Stromal cell of bone marrow (primary cell): ENCODE results near the gene CEP95.
"Not testable (repeated sequence)": the region's sequence is repeated elsewhere in the genome, so short reads cannot be mapped to it uniquely, and the experiment has no call there.

ENCODE experiments used
- DNase-seq: peaks from one replicate; pipeline ENCODE4 v3.0.0-alpha.2; 2012; ENCODE audit warnings: low read depth

CEP95 gene

GRCh38 chr17:64495300-64495699, 11.5 kb upstream of the CEP95 start:
- not testable (repeated sequence) for DNase-seq

DNA sequence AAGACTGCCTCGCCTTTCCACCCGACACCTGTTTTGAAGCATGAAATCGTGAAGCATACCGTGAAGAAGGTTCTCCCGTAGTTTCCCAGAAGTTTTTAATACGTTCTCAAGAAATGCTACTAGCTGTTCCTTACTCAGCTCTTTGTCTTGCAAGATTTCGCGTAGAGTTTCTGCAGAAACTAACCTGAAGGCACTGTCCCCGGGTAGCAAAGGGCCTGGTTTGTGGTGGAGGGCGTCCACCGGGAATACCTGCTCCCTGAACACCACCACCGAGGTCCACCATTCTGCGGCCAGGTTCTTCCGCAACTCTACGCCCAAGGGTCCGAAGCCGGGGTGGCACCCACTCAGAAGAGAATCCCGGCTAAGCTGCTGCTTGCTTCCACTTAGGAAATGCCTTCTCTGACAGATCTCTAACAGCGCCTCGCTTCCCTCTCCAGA, 10.4 kb upstream of the CEP95 start:
- no peak for DNase-seq

DNA sequence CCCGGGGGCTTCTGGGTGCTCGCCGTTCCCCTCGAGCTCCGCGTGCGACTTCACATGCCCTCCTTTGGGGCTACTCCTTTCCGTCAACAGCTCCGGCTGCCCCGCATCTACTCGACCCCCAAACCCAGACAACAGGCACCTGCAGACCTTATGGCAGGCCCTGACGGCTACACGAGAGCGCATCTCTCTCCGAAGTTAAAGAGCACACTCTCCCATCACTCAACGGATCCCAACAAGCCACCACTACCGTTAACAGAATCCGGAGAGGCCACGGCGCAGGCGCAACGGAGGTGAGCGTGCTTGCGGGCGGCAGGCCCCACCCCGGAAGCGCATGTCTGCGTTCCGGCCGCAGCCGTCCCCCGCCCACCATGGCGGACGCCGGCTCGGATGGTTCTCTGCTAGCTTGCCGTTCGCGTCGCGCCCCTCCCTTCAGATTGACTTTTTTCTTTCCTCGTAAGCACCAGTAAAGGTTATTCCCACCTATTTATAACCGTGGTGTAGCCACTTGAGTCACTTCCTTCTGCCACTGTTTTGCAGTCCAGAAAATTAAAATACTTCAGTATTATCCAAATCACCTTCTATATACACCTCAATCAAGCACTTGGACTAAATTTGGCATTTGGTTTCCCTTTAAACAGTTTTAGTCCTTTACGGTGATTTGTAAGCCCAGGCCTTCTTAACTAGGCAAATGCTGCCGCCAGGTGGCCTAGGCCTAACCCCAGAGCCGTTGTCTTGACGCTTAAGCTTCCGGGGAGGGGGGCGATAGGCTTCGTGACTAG, 9.8 kb upstream of the CEP95 start, which contains the start of gene POLG2:
Gene POLG2 (minus strand): TSS at position 269 of the 779 bp plus-strand sequence. CDS start 86 bp downstream, at position 183.
- peak; percentile 82 for DNase-seq

- no peak for DNase-seq
Measured at GRCh38 chr17:64497565-64498035, 9.2 kb upstream of the CEP95 start.

- DNase-seq: no peak
Measured at GRCh38 chr17:64498308-64499203, 8.2 kb upstream of the CEP95 start.

DNA sequence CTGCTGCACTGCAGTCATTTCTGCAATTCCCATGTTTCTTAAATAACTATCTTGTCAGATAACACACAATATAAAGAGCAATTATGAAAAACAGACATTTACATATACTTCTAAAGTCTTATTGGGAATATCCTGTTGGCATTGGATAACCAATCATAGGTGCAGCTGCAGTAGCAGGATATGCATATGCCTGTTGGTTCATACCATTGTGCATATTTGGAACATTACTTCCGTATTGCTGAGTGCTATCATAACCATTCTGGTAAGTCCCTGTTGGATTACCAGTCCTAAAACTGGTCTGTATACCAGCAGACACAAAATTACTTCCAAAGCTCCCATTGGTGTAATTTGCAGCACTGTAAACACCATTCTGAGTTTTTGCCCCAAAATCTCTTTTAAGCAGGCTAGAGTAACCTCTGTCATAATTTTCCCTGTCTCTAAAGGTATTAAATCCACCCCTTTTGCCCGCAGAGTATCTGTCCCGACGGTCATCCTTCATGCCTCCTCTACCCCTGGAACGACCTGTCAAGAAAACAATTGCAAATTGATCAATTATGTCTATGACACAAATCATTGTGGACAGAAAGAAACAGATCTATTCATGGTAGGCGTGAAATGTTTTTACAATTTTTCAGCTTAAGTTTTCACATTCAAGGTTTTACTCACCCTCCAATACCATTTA, 6.8 kb upstream of the CEP95 start:
- DNase-seq: no peak

GRCh38 chr17:64500487-64500859, 6.3 kb upstream of the CEP95 start:
- DNase-seq: no peak

DNA sequence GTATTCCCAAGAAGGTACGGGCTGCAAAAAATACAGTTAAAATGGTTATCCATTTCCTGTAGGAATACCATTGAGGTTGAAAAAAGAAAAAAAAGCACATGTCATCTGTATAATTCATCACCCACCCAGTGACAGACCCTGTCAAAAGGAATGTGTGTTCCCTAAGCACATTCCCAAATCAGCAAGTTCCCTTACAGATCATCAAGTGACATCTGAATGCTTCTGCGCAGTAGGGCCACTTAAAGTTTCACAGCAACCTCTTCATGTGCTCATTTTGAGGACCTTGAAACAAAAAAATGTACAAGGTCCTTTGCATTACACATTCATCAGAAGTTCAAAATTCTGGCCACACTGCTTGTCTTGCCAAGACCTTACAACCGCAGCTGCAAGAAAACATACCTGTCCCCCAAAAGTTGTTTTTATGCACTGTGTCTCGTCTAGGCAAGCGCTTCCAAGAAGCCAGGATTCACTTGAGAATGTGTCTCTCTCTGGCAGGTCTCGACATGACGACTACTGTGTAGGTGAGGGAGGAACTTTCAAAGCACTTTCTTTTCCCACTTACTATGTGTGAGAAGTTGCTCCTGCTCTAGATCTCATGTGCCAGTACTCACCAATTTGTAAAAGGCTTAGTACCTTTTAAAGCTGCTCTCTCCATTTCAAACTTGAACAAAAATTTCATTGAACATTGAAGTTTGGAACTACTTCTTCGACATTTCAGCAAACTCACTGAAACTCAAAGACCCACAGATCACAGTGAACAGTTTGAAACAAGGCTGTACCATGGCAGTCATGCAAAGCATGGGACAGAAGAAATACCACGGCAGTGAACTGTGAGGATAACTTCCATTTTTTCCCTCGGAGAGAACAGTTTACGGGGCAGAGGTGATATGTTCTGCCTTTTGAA, 5.7 kb upstream of the CEP95 start:
- no peak for DNase-seq

GRCh38 chr17:64502021-64502420, 4.8 kb upstream of the CEP95 start:
- DNase-seq: no peak

- no peak for DNase-seq
Measured at GRCh38 chr17:64502809-64503208, 4.0 kb upstream of the CEP95 start.

DNA sequence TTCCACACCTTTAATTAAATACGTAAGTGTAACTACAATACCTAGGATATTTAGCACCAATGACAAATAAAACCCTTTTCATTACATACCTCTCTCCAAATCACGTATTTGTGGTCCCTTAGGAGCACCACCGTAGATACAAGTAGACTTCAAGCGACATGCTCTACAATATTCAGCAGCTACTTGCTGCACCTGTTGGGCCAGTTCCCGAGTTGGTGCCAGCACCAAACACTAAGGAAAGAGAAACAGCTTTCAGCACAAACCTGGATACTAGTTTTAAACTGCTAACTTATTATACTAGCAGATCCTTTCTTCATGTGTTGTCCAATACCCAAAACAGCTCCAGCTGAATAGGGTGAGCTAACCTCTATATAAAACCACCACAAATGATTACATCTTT, 3.4 kb upstream of the CEP95 start:
- DNase-seq: no peak

DNA sequence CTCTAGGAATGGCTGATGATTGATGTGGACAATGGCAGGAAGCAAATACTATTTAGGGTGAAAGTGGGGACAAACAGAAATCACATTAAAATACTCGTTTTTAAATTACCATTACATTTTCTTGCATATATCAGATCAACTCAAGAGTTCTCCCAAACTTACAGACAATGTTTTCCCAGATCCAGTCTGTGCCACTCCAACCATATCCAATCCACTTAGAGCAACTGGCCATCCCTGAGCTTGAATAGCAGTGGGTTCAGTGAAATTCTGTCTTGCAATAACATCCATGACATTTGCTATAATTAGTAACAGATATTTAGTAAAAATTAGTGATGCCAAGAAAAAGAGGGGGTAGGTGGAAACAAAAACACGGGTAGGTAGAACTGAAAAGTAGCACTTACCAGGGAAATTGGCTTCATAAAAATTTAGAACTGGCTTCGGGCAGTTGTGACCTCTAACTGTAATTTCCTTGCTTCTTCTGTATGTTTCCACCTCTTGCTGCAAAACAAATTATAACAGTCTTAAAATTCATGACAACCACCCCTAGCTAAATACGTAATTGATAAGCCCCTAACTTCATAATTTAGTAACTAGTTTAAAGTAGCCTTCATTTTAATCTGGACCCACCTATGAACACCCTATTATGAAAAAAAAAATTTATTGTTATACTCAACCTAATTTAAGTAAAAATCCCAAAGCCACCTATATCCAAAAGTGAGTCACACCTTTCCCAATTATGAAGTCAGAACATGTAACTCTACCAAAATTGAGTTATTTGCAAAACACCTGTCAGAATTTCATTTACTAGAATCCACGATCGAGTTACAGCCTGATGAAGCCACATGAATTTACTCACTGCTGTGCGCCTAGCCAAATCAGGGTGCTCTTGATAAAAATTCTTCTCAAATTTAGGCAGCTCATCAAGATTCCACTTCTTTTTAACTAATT, 2.7 kb upstream of the CEP95 start:
- DNase-seq: no peak

- DNase-seq: peak; percentile 25
Measured at GRCh38 chr17:64504769-64505339, 1.9 kb upstream of the CEP95 start.

DNA sequence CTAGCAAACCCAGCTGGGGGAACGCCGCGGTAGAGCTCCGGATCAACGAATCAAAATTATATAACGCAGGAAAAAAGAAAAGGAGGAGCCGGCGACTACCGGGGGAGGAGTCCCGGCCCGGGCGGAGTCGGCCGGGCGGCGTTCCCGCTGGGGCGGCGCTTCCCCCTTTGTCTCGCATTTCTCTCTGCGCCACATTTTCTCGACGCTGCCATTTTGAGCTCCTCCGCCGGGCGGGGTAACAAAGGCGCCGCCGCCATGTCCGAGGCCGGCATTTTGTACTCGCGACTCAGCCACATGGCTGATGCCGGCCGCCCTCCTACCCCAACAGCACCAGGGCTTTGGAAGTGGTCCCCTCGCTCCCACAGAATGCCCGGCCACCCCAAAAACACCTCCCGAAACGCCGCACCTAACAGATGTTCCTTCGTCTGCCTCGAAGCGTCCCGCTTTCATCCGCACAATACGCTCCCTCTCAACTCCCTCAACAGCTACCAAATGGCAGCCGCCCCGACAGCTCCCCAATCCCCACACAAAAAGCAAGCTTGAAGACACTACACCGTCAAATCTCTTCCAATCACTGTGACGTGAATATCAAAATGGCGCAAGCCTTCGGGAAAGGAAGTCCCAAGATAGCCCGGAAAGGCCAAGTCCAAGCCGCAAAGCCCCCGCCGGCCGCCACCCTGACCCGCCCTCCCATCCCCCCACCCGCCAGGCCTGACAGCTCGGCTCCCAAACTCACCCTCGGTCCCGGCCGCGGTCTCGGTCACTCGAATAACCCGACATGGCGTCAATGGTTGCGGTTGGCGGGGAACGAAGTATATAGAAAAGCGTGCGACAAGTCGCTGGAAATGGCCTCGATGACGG, 1.2 kb upstream of the CEP95 start:
- peak; percentile 86 for DNase-seq

GRCh38 chr17:64506201-64506575, 589 bp upstream of the CEP95 start, which contains the start of gene DDX5:
Gene DDX5, minus strand, starts transcription at chr17:64506289. Its CDS starts 170 bp downstream, at chr17:64506119.
- DNase-seq: peak; percentile 87

- DNase-seq: peak; percentile 67
Measured at GRCh38 chr17:64507413-64507782, 621 bp downstream of the CEP95 start.

DNA sequence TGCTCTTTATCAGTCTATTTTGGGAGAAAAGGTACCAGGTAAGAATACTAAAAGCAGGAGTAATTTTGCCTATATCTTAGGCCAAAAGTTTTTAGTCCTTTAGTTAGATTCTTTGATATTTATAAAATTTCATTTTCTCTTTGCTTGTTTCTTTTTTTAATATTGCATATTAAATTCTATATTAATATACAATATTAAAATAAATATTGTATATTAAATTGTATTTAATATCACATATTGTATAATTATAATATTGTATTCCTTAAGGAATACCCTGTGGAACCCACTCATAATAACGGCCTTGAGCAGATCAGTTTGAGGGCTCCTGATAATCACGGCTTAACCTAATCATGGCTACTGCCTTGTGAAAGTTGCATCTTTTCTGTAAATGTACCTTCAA, 1.9 kb downstream of the CEP95 start:
- DNase-seq: no peak

GRCh38 chr17:64509179-64509578, 2.4 kb downstream of the CEP95 start:
- DNase-seq: no peak

DNA sequence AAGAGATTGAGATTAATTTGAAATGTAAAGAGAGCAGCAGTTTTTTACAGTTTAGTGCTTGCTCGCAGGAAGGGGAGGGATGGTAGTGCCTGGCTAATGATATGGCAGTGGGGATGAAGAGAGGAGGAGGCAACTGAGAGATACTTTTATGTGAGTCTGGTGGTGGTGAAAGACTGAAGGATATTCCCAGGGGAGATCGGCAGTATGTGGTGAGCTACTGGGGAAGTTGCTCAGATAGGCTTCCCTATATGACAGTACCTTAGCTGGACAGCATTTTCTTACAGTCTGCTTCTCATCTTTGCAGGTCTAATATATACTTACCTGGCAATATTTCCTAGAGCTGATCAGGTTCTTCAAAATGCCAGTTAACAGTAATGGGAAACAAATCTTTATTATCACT, 8.6 kb downstream of the CEP95 start:
- DNase-seq: no peak
